GM11168 (cell line): ENCODE results near the gene BTBD1.

Experiments used
- in situ Hi-C: fragments of 300-500 bp; cut with MboI; formaldehyde crosslinking; loops from one replicate; pipeline ENCODE4 v1.12.0; 2022; ENCODE audit warnings: low sequenced_read_pairs; ENCODE audit not compliant: unreplicated experiment

The BTBD1 gene

GRCh38 chr15:83066734-83067637 is at the start of gene BTBD1:
Gene BTBD1 (minus strand): TSS chr15:83067252. CDS start chr15:83067151, 101 bp downstream.
- in situ Hi-C loops = no loop called here

- in situ Hi-C loops = no loop called here
These were observed 48.9 kb upstream of the BTBD1 start for GRCh38 chr15:83115831-83116565.

DNA sequence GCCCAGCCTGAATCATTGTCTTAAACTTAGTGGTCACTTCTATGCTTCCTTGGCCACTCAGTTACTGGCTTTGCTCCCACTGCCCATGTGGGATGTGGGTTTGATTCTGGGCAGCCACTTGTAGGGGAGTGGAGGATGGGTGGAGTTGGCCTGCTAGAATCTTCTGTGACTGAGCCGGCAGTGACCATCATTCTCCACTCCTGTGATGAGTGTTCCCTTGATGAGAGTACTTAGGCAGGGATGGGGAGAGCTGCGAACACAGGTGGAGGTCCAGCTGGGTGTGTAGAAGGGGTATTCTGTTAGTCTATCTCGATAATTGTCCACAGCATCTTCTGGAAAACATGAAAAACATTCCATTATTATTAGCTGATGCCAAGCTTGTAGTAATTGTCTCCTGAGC is 48.4 kb upstream of the BTBD1 start:
- in situ Hi-C loops = no loop called here

DNA sequence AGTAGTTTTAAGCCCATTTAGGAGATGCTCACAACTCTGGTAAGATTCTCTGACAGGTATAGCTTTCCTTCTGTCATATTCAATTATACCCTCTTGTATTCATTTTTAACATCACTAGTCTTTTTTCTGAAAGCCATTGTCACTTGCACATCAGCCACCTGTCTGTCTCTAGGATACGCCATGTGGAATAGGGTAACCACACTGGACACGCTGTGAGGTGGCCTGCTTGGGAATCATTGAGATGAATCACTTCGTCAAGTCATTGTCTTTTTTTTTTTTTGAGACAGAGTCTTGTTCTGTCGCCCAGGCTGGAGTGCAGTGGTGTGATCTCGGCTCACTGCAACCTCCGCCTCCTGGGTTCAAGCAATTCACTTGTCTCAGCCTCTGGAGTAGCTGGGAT is 47.8 kb upstream of the BTBD1 start:
- in situ Hi-C loops = no loop called here

GRCh38 chr15:83113881-83114674 is 47.0 kb upstream of the BTBD1 start:
- in situ Hi-C loops = no loop called here

- in situ Hi-C loops = no loop called here
These were observed 45.9 kb upstream of the BTBD1 start for GRCh38 chr15:83112956-83113299.

DNA sequence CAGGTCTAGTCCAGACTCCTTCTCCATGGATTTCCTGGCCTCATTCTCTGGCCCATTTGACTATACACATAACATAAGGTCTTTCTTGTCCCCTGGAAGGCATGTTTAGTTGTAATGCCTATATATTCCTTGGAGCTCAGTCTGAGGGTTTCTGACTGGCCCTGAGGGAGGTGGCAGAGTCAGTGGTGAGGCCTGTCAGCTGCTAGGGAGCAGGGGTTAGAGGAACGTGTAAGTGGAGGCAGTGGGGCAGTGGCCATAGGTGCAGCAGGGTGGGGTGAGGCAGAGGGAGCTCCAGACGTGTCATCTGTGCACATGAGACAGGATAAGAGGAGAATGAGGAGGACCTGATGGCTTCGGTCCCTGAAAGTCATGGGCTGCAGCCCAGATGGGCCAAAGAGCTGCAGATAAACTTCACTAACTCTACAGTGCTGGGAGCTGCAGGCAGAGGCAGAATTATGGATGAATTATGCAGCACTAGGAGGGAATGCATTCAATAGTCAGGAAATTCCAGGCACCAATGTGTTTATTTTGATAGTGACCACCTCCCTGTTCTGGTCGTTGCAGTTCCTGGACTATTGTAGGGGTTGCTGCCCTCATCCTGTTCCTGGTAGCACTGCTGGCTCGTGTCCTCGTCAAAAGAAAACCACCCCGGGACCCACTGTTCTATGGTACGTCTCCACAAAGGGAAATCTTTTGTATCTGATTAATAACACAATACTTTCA is 45.3 kb upstream of the BTBD1 start:
- in situ Hi-C loops = no loop called here

GRCh38 chr15:83111149-83111548 is 44.1 kb upstream of the BTBD1 start:
- in situ Hi-C loops = no loop called here

GRCh38 chr15:83110381-83110780 is 43.3 kb upstream of the BTBD1 start:
- in situ Hi-C loops = no loop called here

DNA sequence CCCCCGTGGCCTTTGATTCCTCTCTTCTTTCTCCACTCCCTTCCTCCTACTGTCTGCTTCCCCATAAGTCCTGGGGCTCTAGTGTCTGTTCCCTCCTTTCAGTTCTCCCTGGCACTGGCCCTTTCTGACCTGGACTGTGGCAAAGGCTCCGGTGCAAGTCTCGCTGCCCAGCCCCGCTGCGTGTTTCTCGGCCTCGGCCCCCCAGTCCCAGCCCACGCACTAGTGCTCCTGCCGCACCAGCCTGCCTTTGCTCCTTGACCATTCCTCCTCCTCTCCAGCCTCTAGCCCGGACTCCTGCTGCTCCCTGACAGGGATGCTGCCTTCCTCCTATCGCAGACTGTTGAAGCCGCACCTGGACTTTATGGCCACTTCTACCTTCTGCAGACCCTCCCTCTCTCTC is 42.5 kb upstream of the BTBD1 start:
- in situ Hi-C loops = no loop called here

GRCh38 chr15:83108266-83109219 is 41.5 kb upstream of the BTBD1 start:
- in situ Hi-C loops = no loop called here

- in situ Hi-C loops = no loop called here
These were observed 40.8 kb upstream of the BTBD1 start for GRCh38 chr15:83107841-83108181.

DNA sequence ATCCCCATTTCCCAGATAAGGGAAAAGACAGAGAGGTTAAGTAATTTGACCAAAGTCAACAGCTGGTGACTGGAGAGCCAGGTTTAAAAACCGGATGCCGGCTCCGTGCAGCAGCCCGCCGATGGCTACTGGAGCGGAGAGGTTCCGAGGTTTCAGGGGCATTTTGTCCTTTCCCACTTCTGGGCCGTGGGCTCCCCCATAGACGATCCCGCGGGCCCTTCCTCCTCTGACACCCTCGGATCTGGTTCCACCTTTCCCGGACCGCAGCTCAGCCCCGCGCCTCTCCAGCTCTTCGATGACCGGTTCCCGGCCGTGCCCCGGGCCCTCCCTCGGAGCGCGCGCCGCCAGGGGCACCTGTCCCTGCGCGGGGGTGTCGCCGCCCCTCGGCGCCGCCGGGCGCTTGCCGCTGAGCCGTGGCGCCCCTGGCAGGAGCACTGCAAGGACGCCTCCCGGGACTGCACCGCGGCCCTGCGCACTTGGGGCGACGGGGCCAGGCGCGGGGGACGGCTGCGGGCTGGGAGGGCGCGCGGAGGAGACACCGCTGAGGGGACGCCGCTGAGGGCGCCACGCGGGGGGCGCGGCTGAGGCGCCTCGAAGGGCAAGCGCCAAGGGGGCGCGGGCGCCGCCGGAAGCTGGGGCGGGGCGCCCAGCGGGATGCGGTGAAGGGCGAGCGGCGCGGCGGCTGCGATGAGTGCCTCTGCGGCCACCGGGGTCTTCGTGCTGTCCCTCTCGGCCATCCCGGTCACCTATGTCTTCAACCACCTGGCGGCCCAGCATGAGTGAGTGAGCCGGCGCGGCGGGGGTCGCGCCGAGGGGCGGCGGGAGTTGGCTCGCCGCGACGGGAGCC is 40.2 kb upstream of the BTBD1 start, which contains the start of gene TM6SF1:
Gene TM6SF1 (plus strand): TSS at position 652 of the 847 bp plus-strand sequence. CDS start 36 bp downstream, at position 688.
- in situ Hi-C loops = no loop called here

GRCh38 chr15:83105440-83105839 is 38.4 kb upstream of the BTBD1 start:
- in situ Hi-C loops = no loop called here

GRCh38 chr15:83104141-83104540 is 37.1 kb upstream of the BTBD1 start:
- in situ Hi-C loops = no loop called here

DNA sequence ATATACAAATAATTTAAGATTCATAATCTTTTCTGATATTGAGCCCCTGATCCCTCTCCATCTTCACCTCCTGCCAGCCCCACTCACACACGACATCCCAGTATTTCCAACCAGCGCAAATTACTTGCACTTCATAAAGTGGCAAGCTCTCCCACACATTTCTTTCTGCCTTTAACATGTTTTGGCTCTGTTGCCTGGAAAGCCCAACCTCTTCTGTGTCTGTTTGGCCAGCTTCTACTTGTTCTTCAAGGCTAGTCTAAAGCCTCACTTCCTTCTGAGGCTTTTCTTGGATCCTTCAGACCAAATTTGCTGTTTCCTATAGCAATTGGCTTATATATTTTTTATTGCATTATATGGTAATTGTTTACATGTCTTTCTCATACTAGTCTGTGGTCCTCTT is 35.3 kb upstream of the BTBD1 start:
- in situ Hi-C loops = no loop called here

DNA sequence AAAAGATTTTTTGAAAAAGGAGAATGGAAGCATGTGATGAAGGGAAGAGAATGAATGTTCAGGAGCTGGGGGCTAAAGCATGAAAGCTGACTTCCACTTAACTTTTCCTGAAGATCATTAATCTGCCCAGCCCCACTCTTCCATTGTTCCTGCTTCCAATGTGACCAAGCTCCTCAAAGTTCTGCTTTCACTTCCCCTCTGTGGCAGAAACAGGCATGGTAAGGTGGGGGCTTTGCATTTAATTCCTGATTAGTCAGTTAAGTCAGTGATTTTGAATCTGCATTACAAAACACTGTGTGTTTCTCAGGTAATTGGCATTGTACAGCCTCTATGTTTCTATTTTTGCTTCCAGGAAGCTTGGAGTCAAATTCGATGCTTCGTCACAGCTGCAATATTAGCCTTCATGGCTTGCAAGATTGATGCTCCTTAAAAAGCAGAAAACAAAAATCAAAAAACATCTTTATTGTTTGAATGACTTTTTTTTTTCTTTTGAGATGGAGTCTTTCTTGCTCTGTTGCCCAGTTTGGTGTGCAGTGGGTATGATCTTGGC is 33.1 kb upstream of the BTBD1 start:
- in situ Hi-C loops = no loop called here

GRCh38 chr15:83099290-83099689 is 32.2 kb upstream of the BTBD1 start:
- in situ Hi-C loops = no loop called here
